HL-60 (cell line): ENCODE results near the gene TOR1AIP2.
A peak's percentile ranks its signal among the peaks of the same experiment; 100 is the strongest.

ENCODE experiments used
- DNase-seq, 2 experiments: peaks; one replicate each; pipeline ENCODE4 v3.0.0-alpha.2; 2010 to 2020; ENCODE audit warnings: low read depth in 1 of 2, low spot score in 1 of 2
- H3K27ac ChIP-seq: fragments of 250-450 bp; sonication (Bioruptor Pico); replicated peaks from 2 replicates; pipeline ENCODE4 v1.5.1; 2020; ENCODE audit warnings: mild to moderate bottlenecking, moderate library complexity
- H3K27me3 ChIP-seq: fragments of 250-450 bp; sonication (Bioruptor Pico); 2 replicates; pipeline ENCODE4 v1.5.1; 2021; ENCODE audit warnings: mild to moderate bottlenecking, moderate library complexity; ENCODE audit not compliant: insufficient read depth, poor library complexity, severe bottlenecking
- H3K4me3 ChIP-seq: replicated peaks from 2 replicates; pipeline ENCODE4 v1.5.1; 2011; ENCODE audit warnings: mild to moderate bottlenecking, control low read depth, low read length; ENCODE audit not compliant: insufficient read depth
- GABPA ChIP-seq: IDR thresholded peaks from 2 replicates; pipeline ENCODE4 v1.6.1; 2012; ENCODE audit warnings: low read depth
- POLR2AphosphoS5 ChIP-seq: IDR thresholded peaks from 2 replicates; pipeline ENCODE4 v1.6.1; 2012; ENCODE audit warnings: low read depth
- REST ChIP-seq: IDR thresholded peaks from 2 replicates; pipeline ENCODE4 v1.6.1; 2012; ENCODE audit warnings: low read depth; ENCODE audit not compliant: insufficient replicate concordance
- SPI1 ChIP-seq: IDR thresholded peaks from 2 replicates; pipeline ENCODE4 v1.6.1; 2012; ENCODE audit warnings: low read depth, mild to moderate bottlenecking, borderline replicate concordance
- TF ChIP-seq, protein P1 (sequence below): IDR thresholded peaks from one replicate; pipeline ENCODE4 v1.5.1; 2011; ENCODE audit warnings: low read length, control low read depth, inconsistent platforms; ENCODE audit not compliant: insufficient read depth

TOR1AIP2 gene

DNA sequence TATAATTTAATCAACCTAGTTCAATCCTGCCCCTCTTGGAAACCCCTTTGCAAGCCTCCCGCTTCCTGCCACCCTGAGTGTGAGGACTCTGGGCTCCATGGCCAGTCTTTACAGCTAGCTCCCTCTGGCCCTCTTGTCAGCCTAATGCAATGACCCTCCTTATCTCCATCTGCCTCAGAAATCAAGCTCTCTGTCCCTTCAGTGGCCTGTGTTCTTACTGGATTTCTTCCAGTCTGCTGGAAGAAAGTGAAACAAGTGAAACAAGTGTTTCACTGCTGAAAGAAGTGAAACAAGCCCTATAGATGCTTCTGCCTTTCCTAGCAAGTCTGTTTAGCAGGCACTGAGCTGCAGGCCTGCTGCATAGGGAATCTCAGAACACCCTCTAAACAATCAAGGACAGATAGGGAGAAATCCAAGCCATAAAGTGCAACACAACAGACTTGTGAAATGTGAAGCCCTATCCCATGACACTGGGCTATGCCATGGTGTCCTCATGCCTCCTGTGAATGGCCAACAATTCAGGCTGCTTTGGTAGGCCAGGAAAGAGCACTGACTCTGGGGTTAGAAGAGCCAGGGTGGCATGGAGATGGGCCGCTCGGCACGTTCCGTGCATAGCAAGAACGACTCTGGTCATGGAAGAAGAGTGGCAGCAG, 78.6 kb downstream of the TOR1AIP2 start:
- no peak overlapping the region for H3K4me3 ChIP-seq
- TF ChIP-seq GABPA (no peak), POLR2AphosphoS5 (no peak), SPI1 (no peak)
- no peaks in the 10 kb centered on the region for H3K27me3 ChIP-seq
- H3K27ac ChIP-seq: no peak overlapping the region
- no peak for DNase-seq

- Histone ChIP-seq H3K27ac (no peak overlapping the region), H3K4me3 (no peak overlapping the region), H3K27me3 (no peaks in the 10 kb centered on the region)
- no peak for DNase-seq
- TF ChIP-seq POLR2AphosphoS5: no peak
- TF ChIP-seq, protein P1, sequence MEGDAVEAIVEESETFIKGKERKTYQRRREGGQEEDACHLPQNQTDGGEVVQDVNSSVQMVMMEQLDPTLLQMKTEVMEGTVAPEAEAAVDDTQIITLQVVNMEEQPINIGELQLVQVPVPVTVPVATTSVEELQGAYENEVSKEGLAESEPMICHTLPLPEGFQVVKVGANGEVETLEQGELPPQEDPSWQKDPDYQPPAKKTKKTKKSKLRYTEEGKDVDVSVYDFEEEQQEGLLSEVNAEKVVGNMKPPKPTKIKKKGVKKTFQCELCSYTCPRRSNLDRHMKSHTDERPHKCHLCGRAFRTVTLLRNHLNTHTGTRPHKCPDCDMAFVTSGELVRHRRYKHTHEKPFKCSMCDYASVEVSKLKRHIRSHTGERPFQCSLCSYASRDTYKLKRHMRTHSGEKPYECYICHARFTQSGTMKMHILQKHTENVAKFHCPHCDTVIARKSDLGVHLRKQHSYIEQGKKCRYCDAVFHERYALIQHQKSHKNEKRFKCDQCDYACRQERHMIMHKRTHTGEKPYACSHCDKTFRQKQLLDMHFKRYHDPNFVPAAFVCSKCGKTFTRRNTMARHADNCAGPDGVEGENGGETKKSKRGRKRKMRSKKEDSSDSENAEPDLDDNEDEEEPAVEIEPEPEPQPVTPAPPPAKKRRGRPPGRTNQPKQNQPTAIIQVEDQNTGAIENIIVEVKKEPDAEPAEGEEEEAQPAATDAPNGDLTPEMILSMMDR: no peak
- no peak for TF ChIP-seq SPI1
- no peak for TF ChIP-seq GABPA
- TF ChIP-seq REST: no peak
Measured at GRCh38 chr1:179798213-179798863, 79.3 kb downstream of the TOR1AIP2 start.

GRCh38 chr1:179794669-179795068, 82.9 kb downstream of the TOR1AIP2 start:
- H3K27me3 ChIP-seq: no peaks in the 10 kb centered on the region
- TF ChIP-seq SPI1 (peak; percentile 47; the same call in 1 of the 2 replicates), REST (no peak)
- no peak overlapping the region for H3K27ac ChIP-seq
- DNase-seq: peak in 1 of 2 experiments; percentile 30
- H3K4me3 ChIP-seq: no peak overlapping the region

- no peak for DNase-seq
- Histone ChIP-seq H3K4me3 (no peak overlapping the region), H3K27ac (no peak overlapping the region), H3K27me3 (no peaks in the 10 kb centered on the region)
- TF ChIP-seq POLR2AphosphoS5 (no peak), SPI1 (no peak), REST (no peak), GABPA (no peak)
- TF ChIP-seq, protein P1: no peak
Measured at GRCh38 chr1:179794146-179794545, 83.5 kb downstream of the TOR1AIP2 start.
